Stimulated activated CD4-positive, alpha-beta T cell treated with anti-CD3 and anti-CD28 coated beads, Interleukin-1b, Interleukin-23, amount 100 ng/mL, for 24 hours (primary cell): ENCODE data around the gene SLC8A1.

Experiments used
- DNase-seq, 4 experiments: peaks; one replicate each; pipeline ENCODE4 v3.0.0-alpha.2; 2020; ENCODE audit warnings: low read depth in 4 of 4, low spot score in 1 of 4

Gene SLC8A1

DNA sequence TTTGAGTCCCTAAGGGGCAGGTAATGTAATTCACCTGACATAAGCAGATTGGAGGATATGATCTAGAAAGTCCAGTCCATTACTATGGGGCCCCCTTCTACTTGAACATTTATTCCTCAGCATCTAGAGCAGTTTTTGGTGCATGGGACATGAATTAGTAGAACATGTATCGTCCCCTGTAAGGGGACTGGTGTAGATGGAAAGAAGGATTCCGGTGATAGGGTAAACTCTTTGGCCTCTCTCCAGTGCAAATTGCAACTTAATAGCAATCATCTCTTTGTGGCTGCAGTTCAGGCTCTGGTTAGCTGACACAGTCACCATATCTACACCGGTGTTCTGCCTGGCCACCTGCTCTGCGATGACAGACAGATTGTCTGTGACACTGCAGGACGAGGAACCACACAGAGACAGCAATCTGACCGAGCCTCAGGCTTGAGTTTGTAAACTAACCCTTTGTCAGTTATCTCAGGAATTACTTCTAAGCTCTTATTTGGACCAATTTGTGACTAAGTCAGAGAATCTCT lies 6.4 kb upstream of the SLC8A1 start:
- no peak for DNase-seq

DNA sequence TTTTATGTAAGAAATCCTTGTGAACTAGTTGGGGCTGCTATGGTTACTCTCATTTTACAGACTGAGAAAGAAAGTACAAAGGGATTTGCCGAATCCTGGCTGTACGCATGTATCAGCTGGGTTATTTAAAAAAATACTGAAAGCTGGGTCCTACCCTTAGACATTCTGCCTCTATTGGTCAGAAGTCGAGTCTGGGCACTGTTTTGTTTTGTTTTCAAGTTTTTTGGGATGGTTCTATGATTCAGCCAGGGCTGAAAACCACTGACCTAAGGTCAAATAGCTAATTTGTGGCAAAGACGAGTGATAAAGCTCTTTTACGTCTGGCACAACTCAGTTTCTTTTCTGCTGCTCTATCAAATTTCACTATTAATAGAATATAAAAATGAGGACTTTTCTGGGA lies 5.9 kb upstream of the SLC8A1 start:
- no peak for DNase-seq

DNA sequence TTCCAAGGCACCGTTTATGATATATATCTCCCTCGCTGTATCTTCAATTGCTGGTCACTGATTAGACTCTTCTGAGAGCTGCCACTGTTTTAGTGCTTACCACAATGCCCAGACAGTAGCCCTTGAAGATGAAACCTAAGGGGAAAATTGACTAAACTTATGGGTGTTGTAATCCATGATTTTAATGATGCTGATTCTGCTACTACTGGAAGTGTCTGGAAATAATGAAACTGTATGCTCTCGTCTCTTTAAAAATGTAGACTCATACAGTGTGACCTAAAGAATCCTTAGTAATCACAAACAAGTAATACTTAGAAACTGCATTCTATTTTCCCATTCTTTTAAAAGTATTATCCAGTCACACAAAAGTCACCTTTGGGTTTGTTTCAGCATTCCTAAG lies 5.5 kb upstream of the SLC8A1 start:
- DNase-seq: no peak

DNA sequence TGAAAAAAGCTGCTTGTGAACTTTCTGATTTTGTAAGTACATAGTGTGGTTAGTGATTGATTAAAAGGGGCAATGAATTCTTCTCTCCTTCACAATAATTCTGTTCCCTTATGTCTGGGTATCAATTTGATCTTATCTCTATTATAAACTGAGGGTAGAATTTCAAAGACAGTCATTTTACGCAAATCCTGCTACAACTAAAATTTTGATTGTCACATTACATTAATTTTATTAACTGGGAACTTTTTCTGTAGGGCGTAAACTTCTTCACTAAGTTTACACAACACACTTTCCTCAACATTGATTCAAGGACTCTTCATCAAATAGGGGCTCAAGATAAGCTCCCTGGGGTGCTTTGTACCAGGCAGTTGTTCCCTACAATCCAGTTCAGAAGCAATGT lies 5.0 kb upstream of the SLC8A1 start:
- no peak for DNase-seq

DNA sequence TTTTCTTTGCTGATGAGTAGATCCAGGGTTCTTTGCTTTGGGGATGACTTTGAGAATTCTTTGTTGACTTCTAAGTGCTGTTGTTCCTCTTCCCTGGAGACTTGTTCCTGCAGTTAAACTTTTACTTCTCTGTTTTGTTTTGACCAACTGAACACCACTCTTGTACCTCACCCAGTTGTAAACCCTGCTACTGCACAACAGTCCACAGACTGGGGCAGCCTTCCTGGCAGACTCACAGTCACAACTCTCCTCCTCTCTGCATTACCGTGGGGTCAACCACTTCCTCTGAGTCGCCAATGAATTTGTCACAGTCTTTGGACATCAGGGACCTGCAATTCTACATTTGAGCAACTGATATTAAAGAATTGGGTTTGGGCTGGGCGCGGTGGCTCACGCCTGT lies 3.8 kb upstream of the SLC8A1 start:
- no peak for DNase-seq

DNA sequence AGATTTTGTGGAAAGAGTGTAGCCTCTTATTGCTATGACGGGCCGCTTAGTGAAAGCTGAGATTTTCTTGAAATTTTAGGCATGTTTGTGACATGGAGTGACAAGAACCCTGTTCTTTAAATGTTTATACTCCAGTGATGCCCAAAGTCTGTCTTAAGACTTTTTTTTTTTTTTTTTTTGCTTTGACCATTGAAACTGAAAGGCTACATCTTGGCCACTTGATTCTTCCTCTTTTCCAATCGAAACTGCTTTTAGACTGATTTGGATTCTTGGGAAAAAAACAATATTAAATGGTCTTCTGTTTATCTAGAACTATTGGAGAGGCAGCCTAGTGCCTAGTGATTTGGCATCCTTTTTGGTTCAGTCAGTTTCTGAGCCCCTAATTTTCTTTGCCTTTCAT lies 2.4 kb upstream of the SLC8A1 start:
- DNase-seq: no peak

DNA sequence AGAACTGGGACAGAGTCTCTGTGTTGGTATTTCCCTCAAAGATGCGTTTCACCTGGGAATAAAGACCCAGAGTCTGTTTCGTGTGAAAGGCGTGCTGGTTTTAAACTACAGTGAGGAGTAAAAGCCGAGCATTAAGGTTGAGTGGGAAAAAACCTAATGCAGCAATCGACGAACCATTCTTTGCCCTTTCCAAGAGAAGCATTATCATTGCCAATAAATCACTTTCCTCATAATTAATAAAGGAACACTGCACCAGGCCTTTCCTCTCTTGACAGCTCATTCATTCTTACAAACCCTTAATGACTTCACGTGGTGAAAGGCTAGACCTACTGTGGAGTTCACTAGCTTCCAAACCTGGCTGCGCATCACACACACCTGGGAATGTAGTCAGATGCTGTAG lies 896 bp upstream of the SLC8A1 start:
- DNase-seq: no peak

DNA sequence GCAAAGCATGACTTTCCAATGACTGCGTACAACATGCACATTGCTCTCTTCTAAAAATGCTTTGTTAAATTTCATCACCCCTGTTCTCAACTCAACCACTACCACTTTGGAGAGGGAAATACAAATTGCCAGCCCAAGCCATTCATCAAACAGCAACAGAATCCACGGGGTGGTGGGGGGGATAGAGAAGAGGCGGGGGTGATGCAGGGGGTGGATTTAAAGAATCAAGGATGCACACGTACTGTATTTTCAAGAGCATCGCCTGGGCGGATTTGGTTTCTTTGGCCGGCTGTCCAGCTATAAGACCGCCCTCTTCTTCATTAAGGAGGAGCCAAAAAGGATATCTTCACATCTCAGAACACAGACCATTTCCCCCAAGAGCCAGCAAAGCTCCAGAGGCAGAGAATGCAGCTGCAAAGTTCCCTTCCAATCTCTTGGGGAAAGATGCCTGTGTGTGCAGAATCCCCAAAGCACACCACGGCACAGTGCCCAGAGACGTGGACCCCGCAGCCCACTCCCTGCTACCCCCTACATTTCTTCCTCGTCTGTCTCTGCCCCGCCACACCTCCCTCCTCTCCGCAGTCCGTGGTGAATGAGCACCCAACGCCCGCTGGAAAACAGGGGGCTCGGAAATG lies 977 bp downstream of the SLC8A1 start:
- DNase-seq: no peak

DNA sequence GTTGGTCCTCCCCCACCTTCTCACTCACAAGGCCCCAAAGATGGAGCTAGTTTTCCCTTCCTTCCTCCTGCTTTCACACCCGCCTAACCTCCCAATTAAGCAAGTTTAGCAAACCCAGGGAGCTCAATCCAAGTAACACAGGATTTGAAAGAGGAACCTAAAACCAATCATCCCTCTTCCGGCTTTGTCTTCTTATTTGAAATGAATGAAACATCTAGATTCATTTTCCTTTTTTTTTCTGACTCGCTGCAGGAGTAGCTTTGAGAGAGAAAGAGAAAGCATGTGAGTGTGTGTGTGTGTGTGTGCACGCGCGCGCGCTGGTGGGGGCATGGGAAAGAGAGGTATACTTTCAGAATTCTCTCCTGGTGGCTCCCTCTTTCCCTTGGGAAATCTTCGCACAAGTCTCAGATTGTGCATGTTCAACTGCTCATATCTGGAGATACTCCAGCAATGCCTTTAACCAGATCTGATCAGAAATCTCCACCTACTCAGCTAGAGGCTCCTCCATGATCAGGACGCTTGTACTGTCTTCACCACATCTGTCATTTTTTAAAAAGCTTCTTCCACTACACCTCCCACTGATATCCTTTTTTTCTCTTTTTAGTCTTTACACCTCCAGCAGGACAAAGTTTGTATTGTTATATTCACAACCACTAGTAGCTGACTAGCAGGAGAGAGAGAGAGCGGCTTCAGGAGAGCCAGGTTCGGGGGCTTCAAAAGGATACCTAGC lies 1.7 kb downstream of the SLC8A1 start:
- no peak for DNase-seq

DNA sequence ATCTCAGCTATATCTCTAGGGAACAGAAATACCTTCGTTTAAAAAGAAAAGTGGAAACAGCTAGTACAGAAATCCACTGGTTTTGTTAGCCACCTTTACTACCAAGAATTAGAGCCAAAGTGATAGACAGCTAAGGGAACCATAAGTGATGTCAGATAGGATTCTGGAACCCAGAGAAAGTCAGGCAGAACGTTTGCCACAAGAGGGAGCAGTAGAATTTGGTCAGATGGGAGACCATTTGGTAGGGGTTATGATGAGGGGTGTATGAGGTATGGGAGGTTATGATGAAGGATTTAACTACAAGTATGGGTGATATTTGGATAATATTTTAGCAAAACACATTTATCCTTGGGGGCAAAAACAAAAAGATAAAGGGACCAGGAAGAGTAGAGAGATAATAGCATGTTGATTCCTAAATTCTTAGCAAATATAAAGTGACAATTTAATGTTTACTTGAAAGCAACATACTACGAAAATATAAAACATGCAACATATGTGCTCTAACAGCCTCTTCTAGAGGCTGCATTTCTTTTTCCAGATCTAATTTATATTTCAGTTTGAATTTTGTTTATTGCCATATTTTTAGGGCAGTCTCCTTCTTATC lies 3.3 kb downstream of the SLC8A1 start:
- DNase-seq: no peak

DNA sequence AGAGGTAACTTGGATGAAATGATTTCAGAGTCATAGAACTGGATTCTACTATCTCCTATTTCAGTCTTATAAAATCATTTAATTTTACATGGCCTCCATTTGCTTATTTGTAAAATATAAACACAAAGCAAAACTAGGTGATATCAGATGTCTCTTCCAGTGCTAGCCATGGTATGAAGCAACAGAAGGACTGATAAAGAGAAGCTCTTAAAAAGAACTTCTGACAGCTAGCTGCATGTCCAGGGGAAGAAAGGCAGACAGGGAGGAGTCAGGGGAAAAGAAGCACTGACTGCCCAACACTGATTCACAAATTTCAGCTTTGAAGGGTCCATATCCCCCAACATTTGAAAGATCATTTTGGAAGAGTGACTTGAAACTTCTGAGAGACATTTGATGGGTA lies 6.4 kb downstream of the SLC8A1 start:
- no peak for DNase-seq

DNA sequence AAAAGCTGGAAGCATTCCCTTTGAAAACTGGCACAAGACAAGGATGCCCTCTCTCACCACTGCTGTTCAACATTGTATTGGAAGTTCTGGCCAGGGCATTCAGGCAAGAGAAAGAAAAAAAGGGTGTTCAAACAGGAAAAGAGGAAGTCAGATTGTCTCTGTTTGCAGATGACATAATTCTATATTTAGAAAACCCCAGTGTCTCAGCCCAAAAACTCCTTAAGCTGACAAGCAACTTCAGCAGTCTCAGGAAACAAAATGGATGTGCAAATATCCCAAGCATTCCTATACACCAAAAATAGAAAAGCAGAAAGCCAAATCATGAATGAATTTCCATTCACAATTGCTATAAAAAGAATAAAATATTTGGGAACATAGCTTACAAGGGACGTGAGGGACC lies 11.1 kb downstream of the SLC8A1 start:
- DNase-seq: no peak

DNA sequence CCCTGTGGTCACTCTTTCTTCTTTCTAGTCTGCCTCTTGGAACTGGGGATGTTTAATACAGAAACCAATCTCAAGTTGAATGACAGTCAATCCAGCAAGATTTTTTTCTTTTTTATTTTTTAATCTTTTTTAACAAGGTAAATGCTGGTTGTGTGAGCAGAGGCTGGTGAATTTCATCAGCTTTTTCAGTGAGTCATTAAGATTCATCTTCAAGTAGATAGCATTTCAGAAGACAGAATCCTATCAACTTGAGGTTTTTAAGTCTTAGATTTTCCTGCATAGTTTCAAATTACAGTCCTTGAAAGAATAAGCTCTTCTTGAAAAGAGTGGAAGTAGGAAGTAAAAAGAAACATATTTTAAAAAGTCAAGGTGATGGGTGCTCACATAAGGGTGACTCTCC lies 12.4 kb downstream of the SLC8A1 start:
- no peak for DNase-seq

DNA sequence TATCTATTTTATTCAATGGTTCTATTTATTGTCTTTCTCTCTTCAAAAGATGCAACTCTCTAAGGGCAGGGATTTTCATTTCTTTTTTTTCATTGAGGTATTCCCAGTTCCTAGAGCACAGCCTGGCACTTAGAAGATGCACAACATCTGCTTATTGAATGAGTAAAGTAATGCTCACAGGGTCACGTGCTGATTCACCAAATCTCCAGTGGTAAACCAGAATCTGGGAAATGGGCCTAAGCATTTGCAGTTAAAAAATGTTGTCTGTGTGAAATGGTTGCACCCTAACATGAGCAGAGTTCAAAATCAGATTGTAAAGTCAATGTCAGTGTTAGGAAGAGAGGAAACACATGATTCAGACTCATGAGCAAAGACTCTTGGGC lies 15.8 kb downstream of the SLC8A1 start:
- no peak for DNase-seq

DNA sequence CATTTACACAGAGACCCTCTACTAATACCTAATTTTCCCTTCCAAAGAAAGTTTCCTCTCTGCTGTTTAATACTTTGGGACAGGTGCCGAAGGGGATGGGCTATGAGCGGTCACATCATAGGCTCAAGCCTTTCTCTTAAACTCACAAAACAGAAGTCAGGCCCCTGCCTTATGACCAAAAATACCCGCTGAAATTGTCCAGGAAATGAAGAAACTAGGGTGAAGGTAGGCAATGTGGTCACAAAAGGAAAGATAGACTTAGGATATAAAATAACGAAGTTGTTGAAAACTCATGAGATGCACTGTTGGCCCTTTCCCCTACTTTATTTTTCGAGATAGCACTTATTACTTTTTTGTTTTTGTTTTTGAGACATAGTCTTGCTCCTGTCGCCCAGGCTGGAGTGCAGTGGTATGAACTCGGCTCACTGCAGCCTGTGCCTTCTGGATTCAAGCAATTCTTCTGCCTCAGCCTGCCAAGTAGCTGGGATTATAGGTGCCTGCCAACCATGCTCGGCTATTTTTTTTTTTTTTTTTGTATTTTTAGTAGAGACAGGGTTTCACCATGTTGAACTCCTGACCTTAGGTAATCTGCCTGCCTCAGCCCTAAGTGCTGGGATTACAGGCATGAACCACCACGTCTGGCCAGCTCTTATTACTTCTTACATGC lies 16.3 kb downstream of the SLC8A1 start:
- no peak for DNase-seq

DNA sequence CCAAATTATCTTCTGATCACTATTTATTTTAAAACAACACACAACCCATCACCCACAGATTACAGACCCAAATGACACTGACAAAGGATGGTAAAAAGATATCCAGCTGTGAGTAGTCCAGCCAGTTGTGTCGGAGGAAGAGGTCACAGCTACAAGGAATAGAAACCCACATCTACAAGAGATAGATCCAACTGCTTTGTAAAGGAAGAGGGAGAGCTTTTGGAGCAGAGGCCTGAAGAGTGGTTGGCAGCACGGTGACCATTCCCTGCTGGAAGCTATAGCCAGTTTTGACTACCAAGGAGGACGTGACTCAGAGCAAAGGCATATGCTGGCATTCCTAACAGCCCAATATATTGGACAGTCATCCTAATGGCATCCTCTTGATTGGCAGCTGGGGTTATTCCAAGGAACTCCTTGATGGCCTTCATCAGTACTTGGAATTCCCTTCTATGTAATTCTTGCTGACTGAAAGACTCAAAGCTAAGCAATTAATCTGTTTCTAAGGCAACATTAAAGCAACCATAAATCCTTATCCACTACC lies 17.1 kb downstream of the SLC8A1 start:
- DNase-seq: no peak

DNA sequence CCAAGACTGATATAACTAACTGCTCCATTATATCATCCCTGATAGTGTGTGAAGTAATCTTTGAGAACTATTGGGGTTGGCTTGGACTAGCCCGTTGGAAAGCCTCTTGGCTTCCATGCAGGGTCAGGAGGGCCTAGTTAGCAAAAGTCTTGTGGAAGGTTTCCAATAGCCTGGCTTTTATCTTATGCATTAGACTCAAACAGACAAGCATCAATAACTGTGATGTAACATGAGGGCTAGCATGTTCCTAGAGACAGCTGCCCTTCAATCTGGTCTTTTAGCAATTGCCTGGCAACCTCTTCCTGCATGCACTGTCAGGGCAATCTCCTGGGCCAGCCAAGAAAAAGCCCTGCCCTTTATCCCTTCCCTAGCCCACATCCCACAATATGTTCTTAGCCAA lies 18.2 kb downstream of the SLC8A1 start:
- no peak for DNase-seq

DNA sequence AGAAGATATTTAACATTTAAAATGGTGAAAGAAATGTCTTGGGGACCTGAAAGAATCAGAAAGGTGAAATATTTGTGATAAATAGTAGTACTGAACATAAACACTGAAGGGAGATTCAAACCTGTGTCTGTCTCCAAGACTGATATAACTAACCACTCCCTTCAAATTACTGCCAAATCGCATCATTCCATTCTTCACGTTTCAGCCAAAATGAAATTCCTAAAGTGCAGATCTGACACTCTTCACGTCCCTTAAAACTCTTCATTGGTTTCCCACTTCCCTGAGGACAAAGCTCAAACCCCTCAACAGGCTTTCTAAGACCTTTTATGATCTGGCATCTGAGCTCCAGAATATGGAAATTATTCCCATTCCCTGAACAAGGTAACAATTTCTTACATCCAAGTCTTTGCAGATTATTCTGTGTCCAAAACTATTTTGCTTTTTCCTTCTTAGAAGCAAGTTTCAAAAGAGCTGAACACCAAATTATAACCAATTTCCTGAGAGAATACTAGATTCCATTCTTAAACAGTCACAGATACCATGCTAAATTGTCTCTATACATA lies 18.9 kb downstream of the SLC8A1 start:
- no peak for DNase-seq

DNA sequence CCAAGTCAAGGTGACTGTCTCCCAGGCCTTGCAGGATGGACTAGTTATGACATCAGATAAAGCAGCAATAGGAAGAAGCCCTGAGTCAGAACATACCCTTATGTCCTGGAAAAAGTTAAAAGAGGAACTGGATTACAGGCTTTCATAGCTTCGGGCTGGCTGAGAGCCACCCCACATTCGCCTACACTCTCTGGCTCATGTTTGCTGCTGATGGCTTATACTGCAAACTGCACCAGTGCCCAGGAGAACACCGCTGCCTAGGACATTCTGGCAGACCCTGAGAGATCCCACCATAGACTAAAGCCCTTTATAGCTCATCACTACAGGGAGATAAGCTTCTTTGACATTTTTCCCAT lies 20.3 kb downstream of the SLC8A1 start:
- DNase-seq: no peak

DNA sequence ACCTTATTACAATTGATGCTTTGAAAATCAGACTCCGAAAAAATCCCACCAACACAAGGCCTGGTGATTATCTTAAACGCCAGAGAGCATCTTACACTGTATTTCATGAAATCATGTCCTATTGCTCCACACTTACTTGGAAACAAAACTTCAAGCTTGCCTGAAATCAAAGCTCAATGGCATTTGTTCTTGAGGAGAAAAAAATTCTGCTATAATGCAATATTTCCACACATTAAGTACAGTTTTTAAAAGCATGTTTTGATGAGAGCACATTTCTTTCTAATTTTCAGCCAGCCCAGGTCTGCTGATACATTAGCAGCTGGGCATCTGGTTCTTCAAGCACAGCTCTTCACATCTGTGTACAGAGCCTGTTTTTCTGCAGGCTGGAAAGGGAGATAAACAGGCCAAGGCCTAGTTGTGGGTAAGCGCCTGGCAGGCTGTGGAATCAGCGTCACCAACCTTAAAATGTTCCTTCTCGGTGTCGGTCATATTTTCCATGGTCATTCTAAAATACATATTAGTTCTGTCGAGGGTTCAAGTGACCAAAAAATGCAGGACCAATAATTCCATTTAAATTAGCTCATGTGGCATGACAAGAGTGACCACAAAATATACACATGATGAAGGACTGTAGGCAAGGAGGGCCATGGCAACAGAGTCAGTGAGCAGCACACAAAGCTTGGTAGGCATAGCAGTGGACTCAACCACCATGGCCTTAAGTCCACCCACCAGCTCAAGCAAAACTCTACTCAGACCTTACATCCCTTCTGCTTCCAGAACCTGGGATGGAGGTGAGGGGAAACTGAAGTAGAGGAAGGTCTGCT lies 20.9 kb downstream of the SLC8A1 start:
- no peak for DNase-seq

DNA sequence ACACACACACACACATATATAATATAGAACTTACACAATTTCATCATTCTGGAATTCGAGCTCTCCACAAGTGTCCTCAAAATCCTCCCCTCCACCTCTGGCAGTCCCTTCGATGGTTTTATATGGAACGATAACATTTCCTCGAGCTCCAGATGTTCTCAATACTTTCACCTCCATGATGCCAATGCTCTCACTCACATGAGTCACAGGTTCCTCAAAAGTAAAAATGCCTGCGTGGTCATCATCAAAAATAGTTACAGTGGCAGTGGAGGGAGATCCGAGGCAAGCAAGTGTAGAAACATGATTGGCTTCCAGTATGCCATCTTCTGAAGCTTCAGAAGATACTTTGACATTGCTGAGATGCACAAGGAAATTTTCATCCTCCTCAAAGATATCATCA lies 23.5 kb downstream of the SLC8A1 start:
- DNase-seq: no peak
